ENCODE results near the gene PCDHGB4.

Gene PCDHGB4

DNA sequence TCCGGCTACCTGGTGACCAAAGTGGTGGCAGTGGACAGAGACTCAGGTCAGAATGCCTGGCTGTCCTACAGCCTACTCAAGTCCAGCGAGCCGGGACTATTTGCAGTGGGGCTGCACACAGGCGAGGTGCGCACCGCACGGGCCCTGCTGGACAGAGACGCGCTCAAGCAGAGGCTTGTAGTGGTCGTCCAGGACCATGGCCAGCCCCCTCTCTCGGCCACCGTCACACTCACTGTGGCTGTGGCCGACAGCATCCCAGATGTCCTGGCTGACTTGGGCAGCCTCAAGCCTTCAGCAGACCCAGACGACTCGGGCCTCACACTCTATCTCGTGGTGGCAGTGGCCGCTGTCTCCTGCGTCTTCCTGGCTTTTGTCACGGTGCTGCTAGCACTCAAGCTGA lies 30.5 kb upstream of the PCDHGB4 start:
- TF ChIP-seq, protein P1, sequence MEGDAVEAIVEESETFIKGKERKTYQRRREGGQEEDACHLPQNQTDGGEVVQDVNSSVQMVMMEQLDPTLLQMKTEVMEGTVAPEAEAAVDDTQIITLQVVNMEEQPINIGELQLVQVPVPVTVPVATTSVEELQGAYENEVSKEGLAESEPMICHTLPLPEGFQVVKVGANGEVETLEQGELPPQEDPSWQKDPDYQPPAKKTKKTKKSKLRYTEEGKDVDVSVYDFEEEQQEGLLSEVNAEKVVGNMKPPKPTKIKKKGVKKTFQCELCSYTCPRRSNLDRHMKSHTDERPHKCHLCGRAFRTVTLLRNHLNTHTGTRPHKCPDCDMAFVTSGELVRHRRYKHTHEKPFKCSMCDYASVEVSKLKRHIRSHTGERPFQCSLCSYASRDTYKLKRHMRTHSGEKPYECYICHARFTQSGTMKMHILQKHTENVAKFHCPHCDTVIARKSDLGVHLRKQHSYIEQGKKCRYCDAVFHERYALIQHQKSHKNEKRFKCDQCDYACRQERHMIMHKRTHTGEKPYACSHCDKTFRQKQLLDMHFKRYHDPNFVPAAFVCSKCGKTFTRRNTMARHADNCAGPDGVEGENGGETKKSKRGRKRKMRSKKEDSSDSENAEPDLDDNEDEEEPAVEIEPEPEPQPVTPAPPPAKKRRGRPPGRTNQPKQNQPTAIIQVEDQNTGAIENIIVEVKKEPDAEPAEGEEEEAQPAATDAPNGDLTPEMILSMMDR (IDR thresholded peaks at IDR 0.05; ENCODE audit: low read length, missing control alignments) = no peak
- H3K4me3 ChIP-seq (replicated peaks; ENCODE audit: low read depth, low read length) = no peak overlapping the region
- DNase-seq (ENCODE audit: low read depth) = no peak

DNA sequence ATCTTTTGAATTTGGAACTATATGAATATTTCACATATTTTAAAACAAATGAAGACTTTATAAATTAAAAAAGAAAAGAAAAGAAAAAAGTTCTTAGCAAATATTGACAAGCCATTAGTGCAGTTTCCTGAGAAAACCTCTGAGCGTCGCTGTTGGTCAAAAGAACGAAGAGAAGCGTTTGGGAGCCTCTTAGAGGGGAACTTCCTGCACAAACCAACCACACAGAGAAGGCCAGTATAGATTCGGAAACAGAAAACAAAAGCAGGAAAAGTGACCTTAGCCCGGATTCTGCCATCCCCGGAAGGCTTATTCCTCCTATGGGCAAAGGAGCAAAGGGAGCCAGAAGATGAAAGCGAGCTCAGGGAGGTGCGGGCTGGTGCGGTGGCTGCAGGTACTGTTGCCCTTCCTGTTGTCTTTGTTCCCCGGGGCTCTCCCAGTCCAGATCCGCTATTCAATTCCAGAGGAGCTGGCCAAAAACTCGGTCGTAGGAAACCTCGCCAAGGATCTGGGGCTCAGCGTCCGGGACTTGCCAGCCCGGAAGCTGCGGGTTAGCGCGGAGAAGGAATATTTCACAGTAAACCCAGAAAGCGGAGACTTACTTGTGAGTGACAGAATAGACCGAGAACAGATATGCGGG lies 27.6 kb upstream of the PCDHGB4 start, which contains the start of gene PCDHGB2:
PCDHGB2 (plus strand) TSS at position 205 of the 637 bp plus-strand sequence; CDS start at position 347, 142 bp downstream.
- DNase-seq (ENCODE audit: low read depth) = peak; percentile 66
- TF ChIP-seq, protein P1 (IDR thresholded peaks at IDR 0.05; ENCODE audit: low read length, missing control alignments) = peak; percentile 44
- H3K4me3 ChIP-seq (replicated peaks; ENCODE audit: low read depth, low read length) = peak within 1 kb of the TSS; percentile 47

DNA sequence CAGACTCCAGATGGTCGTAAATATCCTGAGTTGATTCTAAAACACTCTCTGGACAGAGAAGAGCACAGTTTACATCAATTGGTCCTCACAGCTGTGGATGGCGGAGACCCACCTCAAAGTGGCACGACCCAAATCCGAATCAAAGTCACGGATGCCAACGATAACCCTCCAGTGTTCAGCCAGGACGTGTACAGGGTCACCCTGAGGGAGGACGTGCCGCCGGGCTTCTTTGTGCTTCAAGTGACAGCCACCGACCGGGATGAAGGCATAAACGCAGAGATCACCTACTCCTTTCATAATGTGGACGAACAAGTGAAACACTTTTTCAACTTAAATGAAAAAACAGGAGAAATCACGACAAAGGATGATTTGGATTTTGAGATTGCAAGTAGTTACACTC lies 26.8 kb upstream of the PCDHGB4 start:
- DNase-seq (ENCODE audit: low read depth) = no peak
- H3K4me3 ChIP-seq (replicated peaks; ENCODE audit: low read depth, low read length) = no peak overlapping the region
- TF ChIP-seq, protein P1 (IDR thresholded peaks at IDR 0.05; ENCODE audit: low read length, missing control alignments) = no peak

DNA sequence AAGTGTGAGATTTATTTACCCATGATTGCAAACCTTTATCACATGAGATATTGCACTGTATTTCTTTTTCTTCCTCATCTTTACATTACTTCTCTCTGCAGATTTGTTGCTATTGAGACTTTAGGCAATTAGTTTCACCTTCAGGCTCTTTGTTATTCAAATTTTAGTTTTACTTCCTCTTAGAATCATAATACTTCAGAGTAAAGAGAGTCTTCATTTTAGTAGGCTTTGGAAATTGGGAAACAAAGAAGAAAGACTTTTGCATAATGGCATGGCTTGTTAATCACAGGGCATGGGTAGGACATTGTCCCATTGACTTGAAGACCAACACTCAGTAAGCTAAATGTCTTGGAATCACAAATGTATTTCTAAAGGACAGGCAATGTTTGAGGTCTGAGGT lies 24.8 kb upstream of the PCDHGB4 start:
- TF ChIP-seq, protein P1 (IDR thresholded peaks at IDR 0.05; ENCODE audit: low read length, missing control alignments) = no peak
- H3K4me3 ChIP-seq (replicated peaks; ENCODE audit: low read depth, low read length) = no peak overlapping the region
- no peak for DNase-seq (ENCODE audit: low read depth)

DNA sequence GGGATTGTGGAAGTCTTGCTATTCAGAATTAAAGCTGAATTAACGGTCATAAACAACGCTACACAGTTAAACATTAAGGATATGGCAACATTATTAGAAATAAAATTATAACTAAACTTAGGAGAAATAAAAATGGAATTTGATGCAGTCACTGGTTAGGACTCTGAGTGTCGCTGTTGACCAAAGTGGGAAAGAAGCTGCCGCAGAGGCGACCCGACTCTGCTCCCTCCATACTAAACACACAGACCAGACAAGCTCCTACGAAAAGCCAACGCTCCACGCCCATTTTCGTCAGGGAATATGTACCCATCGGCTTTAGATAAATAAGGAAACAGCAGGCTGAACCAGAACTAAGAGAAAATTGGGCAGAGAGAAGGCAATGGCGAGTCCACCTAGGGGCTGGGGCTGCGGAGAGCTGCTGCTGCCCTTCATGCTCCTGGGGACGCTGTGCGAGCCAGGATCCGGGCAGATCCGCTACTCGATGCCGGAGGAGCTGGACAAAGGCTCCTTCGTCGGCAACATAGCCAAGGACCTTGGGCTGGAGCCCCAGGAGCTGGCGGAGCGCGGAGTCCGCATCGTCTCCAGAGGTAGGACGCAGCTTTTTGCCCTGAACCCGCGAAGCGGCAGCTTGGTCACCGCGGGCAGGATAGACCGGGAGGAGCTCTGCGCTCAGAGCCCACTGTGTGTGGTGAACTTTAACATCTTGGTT lies 23.4 kb upstream of the PCDHGB4 start, which contains the start of gene PCDHGA5:
PCDHGA5 (plus strand) TSS at position 211 of the 709 bp plus-strand sequence; CDS start at position 380, 169 bp downstream.
- H3K4me3 ChIP-seq (replicated peaks; ENCODE audit: low read depth, low read length) = peak within 1 kb of the TSS; percentile 40
- TF ChIP-seq, protein P1 (IDR thresholded peaks at IDR 0.05; ENCODE audit: low read length, missing control alignments) = peak; percentile 24
- DNase-seq (ENCODE audit: low read depth) = peak; percentile 54

DNA sequence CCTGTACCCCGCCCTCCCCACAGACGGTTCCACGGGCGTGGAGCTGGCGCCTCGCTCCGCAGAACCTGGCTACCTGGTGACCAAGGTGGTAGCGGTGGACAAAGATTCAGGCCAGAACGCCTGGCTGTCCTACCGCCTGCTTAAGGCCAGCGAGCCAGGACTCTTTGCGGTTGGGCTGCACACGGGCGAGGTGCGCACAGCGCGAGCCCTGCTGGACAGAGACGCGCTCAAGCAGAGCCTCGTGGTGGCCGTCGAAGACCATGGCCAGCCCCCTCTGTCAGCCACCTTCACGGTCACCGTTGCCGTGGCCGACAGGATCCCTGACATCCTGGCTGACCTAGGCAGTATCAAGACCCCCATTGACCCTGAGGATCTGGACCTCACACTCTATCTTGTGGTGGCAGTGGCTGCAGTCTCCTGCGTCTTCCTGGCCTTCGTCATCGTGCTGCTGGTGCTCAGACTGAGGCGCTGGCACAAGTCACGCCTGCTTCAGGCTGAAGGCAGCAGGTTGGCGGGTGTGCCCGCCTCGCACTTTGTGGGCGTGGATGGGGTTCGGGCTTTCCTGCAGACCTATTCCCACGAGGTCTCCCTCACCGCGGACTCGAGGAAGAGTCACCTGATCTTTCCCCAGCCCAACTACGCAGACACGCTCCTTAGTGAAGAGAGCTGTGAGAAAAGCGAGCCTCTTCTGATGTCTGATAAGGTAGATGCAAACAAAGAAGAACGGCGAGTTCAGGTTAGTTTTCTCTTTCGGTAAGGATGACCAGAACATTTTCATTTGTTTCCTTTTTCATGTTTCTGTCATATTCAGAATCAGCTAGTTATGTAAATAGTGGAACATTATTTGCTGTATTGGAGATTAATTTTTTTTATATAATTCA lies 21.2 kb upstream of the PCDHGB4 start:
- no peak overlapping the region for H3K4me3 ChIP-seq (replicated peaks; ENCODE audit: low read depth, low read length)
- DNase-seq (ENCODE audit: low read depth) = no peak
- TF ChIP-seq, protein P1 (IDR thresholded peaks at IDR 0.05; ENCODE audit: low read length, missing control alignments) = no peak

All from fibroblast of pulmonary artery (primary cell).